ENCODE results near the gene C3orf22. TPM values are rescaled to one million over a fixed set of nuclear protein-coding genes. Genes with fewer than 3 reads are reported as not detected.

The C3orf22 gene
- total RNA-seq, 2 experiments from 2014 or later: not detected

DNA sequence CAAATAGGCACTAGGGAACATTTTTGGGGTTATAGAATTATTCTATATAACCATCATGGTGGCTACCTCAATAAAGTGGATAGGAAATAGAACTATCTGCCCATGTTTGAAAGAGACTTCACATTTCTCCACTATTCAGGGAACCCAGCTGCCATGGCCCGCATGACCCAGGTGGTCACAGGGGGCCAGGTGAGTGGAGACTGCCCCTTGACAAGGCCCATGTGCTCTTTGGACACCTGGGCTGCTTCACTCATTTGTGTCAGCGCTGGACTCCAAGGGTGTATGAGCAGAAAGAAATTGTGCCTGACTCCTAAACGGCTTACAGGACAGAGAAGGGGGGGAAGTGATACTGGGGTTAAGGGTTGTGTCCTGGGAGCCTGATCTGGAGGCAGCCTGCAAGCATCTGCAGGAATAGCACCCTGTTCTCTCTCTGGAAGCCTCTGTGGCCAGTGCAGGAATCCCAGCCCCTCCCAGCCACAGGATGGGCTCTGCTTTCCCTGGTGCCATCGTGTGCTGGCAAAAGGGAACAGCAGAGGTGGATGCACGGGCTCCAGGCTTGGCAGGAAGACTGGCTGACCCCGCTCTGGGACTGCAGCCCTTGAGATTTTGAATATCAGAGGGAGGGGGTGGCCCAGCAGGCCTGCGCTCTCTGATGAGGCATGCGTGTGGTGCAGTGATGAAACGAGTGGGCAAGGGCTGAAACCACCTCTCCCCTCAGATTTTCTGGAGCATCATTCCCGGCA, 9.1 kb upstream of the C3orf22 start:
- ATAC-seq (no peak), DNase-seq (no peak)
- TF ChIP-seq CTCF (IDR thresholded peaks at IDR 0.05): no peak
- Mint-ChIP-seq H3K4me1 (ENCODE audit: low read depth) (no peaks in the 10 kb centered on the region), H3K27ac (no peak overlapping the region), H3K27me3 (peaks cover 4% of the 10 kb centered on the region), H3K9me3 (peaks cover under 1% of the 10 kb centered on the region), H3K4me3 (no peak overlapping the region), H3K36me3 (ENCODE audit: low read depth) (no peaks in the 10 kb centered on the region)
- POLR2A ChIA-PET: no interaction called here
- CTCF ChIA-PET: no interaction called here
- intact Hi-C loops (cut with micrococcal nuclease): no loop called here

- ATAC-seq: no peak
These were observed 4.1 kb upstream of the C3orf22 start for GRCh38 chr3:126562737-126563276.

DNA sequence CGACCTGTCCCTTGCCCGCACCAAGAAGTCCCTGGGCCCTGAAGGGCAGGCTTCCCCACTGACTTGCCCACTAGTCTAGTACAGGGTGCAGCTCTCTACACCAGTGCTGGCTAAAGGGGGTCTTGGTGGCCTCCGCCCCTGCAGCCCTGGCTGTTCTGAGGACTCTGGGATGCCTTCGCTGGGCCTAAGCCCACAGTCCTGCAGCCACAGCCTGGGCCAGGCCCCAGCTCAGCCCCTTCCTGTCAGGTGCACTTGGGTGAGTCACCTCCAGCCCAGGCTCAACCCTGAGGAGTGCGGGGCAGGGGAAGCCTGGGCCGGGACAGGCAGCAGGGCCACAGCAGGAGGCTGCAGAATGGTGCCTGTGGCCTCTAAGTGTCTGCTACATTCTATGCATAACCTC, 971 bp downstream of the C3orf22 start:
- POLR2A ChIA-PET: no interaction called here
- Mint-ChIP-seq H3K27ac (no peak overlapping the region), H3K4me3 (no peak overlapping the region), H3K27me3 (peaks cover 2% of the 10 kb centered on the region), H3K9me3 (peaks cover 3% of the 10 kb centered on the region), H3K4me1 (ENCODE audit: low read depth) (no peaks in the 10 kb centered on the region), H3K36me3 (ENCODE audit: low read depth) (no peaks in the 10 kb centered on the region)
- CTCF ChIA-PET: no interaction called here
- no peak for TF ChIP-seq CTCF (IDR thresholded peaks at IDR 0.05)
- ATAC-seq: no peak
- no peak for DNase-seq
- intact Hi-C loops (cut with micrococcal nuclease): no loop called here

More at GRCh38 chr3:126562737-126563276, 4.1 kb upstream of the C3orf22 start:
- Mint-ChIP-seq H3K36me3 (ENCODE audit: low read depth) (no peaks in the 10 kb centered on the region), H3K27ac (no peak overlapping the region), H3K9me3 (peaks cover 5% of the 10 kb centered on the region), H3K4me3 (no peak overlapping the region), H3K4me1 (ENCODE audit: low read depth) (no peaks in the 10 kb centered on the region), H3K27me3 (peaks cover 6% of the 10 kb centered on the region)
- no peak for TF ChIP-seq CTCF (IDR thresholded peaks at IDR 0.05)
- ChIA-PET CTCF (no interaction called here), POLR2A (no interaction called here)
- DNase-seq: no peak
- intact Hi-C loops (cut with micrococcal nuclease): no loop called here

GRCh38 chr3:126557415-126557745, 1.4 kb downstream of the C3orf22 start:
- no peak overlapping the region for H3K4me3 Mint-ChIP-seq
- ATAC-seq (no peak), DNase-seq (no peak)
- ChIA-PET POLR2A (no interaction called here), CTCF (no interaction called here)
- no peaks in the 10 kb centered on the region for H3K4me1 Mint-ChIP-seq (ENCODE audit: low read depth)
- peaks cover 2% of the 10 kb centered on the region for H3K9me3 Mint-ChIP-seq
- intact Hi-C loops (cut with micrococcal nuclease): no loop called here
- H3K27ac Mint-ChIP-seq: no peak overlapping the region
- H3K27me3 Mint-ChIP-seq: peaks cover 2% of the 10 kb centered on the region
- no peak for TF ChIP-seq CTCF (IDR thresholded peaks at IDR 0.05)
- H3K36me3 Mint-ChIP-seq (ENCODE audit: low read depth): no peaks in the 10 kb centered on the region

DNA sequence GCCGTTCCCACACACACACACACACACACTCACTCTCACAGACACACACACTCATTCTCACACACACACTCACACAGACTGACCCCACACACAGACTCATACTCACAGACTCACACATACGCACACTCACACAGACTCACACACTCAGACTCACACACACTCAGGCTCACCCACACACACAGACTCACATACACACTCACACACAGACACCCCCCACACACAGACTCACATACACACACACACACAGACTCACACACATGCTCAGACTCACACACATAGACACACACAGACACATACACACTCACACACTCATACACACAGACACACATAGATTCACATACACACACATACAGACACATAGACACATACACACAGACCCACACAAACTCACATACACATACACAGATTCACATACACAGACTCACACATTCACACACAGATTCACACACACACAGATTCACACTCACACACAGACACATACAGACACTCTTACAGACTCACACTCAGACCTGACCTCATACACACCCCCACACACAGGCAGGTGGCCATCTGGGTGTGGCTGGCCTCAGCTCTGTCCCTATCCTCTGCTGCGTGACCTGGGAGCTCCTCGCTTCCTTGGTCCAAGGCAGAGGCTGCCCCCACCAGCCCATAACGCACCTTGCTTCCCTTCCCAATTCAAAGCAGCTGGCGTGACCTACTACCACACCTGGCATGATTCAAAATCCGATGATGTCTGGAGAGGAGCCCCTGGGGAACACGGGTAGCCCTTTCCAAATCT, 1.9 kb downstream of the C3orf22 start:
- Mint-ChIP-seq H3K4me3 (no peak overlapping the region), H3K4me1 (ENCODE audit: low read depth) (no peaks in the 10 kb centered on the region), H3K9me3 (no peaks in the 10 kb centered on the region), H3K27me3 (peaks cover 2% of the 10 kb centered on the region), H3K36me3 (ENCODE audit: low read depth) (no peaks in the 10 kb centered on the region), H3K27ac (no peak overlapping the region)
- TF ChIP-seq CTCF (IDR thresholded peaks at IDR 0.05): no peak
- ChIA-PET CTCF (no interaction called here), POLR2A (no interaction called here)
- intact Hi-C loops (cut with micrococcal nuclease): no loop called here
- DNase-seq: no peak
- no peak for ATAC-seq
